ENCODE results near the gene AK6. TPM values are rescaled to one million over a fixed set of nuclear protein-coding genes. Genes with fewer than 3 reads are reported as not detected.

The AK6 gene
- total and polyA plus RNA-seq, 2 donors (not counting 1 experiment from before 2014, with no cell fraction given), result 34.3 to 55.1 TPM

- Histone ChIP-seq H2AFZ (ENCODE audit: low read length) (no peak overlapping the region), H3K79me2 (ENCODE audit: control insufficient read depth, insufficient read depth, low read length) (no peaks in the 10 kb centered on the region), H3K27me3 (ENCODE audit: control insufficient read depth, insufficient read depth, low read length) (no peaks in the 10 kb centered on the region), H4K20me1 (ENCODE audit: control insufficient read depth, extremely low read depth, insufficient read depth, low read length) (no peaks in the 10 kb centered on the region), H3K27ac (ENCODE audit: insufficient read depth, low read length) (no peak overlapping the region), H3K9me3 (ENCODE audit: control insufficient read depth, insufficient read depth, low read depth, low read length) (no peaks in the 10 kb centered on the region), H3K9ac (ENCODE audit: insufficient read depth, low read length) (no peak overlapping the region), H3K4me1 (ENCODE audit: control insufficient read depth, extremely low read depth, insufficient read depth, low read length) (no peaks in the 10 kb centered on the region), H3K36me3 (ENCODE audit: control insufficient read depth, insufficient read depth, low read length) (no peaks in the 10 kb centered on the region), H3K4me3 (replicated peaks in 1 of 4; ENCODE audit: control extremely low read depth in 1 of 4, insufficient read depth in 1 of 4, low read depth in 3 of 4, low read length in 4 of 4) (no peak overlapping the region), H3K4me2 (ENCODE audit: extremely low read depth, insufficient read depth, low read length) (no peak overlapping the region)
- no peak for DNase-seq (ENCODE audit: low read depth in 2 of 2)
- TF ChIP-seq EZH2 (IDR thresholded peaks at IDR 0.05; ENCODE audit: low read length, missing control alignments) (no peak), CTCF (conservative IDR thresholded peaks at IDR 0.05 in 1 of 2, IDR thresholded peaks at IDR 0.05 in 1 of 2; ENCODE audit: low read depth in 1 of 2, low read length in 2 of 2) (no peak)
Observed at GRCh38 chr5:69416180-69416579, 46.9 kb upstream of the AK6 start.

GRCh38 chr5:69415584-69415958 is 46.3 kb upstream of the AK6 start:
- Histone ChIP-seq H2AFZ (ENCODE audit: low read length) (peak overlapping the region; percentile 28), H3K36me3 (ENCODE audit: control insufficient read depth, insufficient read depth, low read length) (no peaks in the 10 kb centered on the region), H4K20me1 (ENCODE audit: control insufficient read depth, extremely low read depth, insufficient read depth, low read length) (no peaks in the 10 kb centered on the region), H3K9ac (ENCODE audit: insufficient read depth, low read length) (no peak overlapping the region), H3K27ac (ENCODE audit: insufficient read depth, low read length) (no peak overlapping the region), H3K27me3 (ENCODE audit: control insufficient read depth, insufficient read depth, low read length) (no peaks in the 10 kb centered on the region), H3K4me2 (ENCODE audit: extremely low read depth, insufficient read depth, low read length) (peak overlapping the region; percentile 49), H3K4me3 (replicated peaks in 1 of 4; ENCODE audit: control extremely low read depth in 1 of 4, insufficient read depth in 1 of 4, low read depth in 3 of 4, low read length in 4 of 4) (peak overlapping the region; percentile 26 to 64 (median 56)), H3K79me2 (ENCODE audit: control insufficient read depth, insufficient read depth, low read length) (no peaks in the 10 kb centered on the region), H3K9me3 (ENCODE audit: control insufficient read depth, insufficient read depth, low read depth, low read length) (no peaks in the 10 kb centered on the region), H3K4me1 (ENCODE audit: control insufficient read depth, extremely low read depth, insufficient read depth, low read length) (no peaks in the 10 kb centered on the region)
- TF ChIP-seq EZH2 (IDR thresholded peaks at IDR 0.05; ENCODE audit: low read length, missing control alignments), result no peak
- TF ChIP-seq CTCF (conservative IDR thresholded peaks at IDR 0.05 in 1 of 2, IDR thresholded peaks at IDR 0.05 in 1 of 2; ENCODE audit: low read depth in 1 of 2, low read length in 2 of 2), result no peak
- no peak for DNase-seq (ENCODE audit: low read depth in 2 of 2)

- H3K4me2 ChIP-seq (ENCODE audit: extremely low read depth, insufficient read depth, low read length), result peak within 1 kb of the TSS; percentile 49
Observed at GRCh38 chr5:69414885-69415583, 45.7 kb upstream of the AK6 start, which contains the start of gene MARVELD2. MARVELD2 (plus strand) TSS chr5:69415116; CDS start chr5:69419386, 4,270 bp downstream.

More at GRCh38 chr5:69414885-69415583, 45.7 kb upstream of the AK6 start, which contains the start of gene MARVELD2:
- H3K27me3 ChIP-seq (ENCODE audit: control insufficient read depth, insufficient read depth, low read length), result no peaks in the 10 kb centered on the region
- peak within 1 kb of the TSS; percentile 38 for H3K9ac ChIP-seq (ENCODE audit: insufficient read depth, low read length)
- H3K27ac ChIP-seq (ENCODE audit: insufficient read depth, low read length), result no peak within 1 kb of the TSS
- peak; percentile 54 to 60 for DNase-seq (ENCODE audit: low read depth in 2 of 2)
- no peaks in the 10 kb centered on the region for H3K9me3 ChIP-seq (ENCODE audit: control insufficient read depth, insufficient read depth, low read depth, low read length)
- H3K4me3 ChIP-seq (replicated peaks in 1 of 4; ENCODE audit: control extremely low read depth in 1 of 4, insufficient read depth in 1 of 4, low read depth in 3 of 4, low read length in 4 of 4), result peak within 1 kb of the TSS; percentile 26 to 64 (median 56)
- peak; percentile 22 to 52 for TF ChIP-seq CTCF (conservative IDR thresholded peaks at IDR 0.05 in 1 of 2, IDR thresholded peaks at IDR 0.05 in 1 of 2; ENCODE audit: low read depth in 1 of 2, low read length in 2 of 2)
- no peak for TF ChIP-seq EZH2 (IDR thresholded peaks at IDR 0.05; ENCODE audit: low read length, missing control alignments)
- no peaks in the 10 kb centered on the region for H3K4me1 ChIP-seq (ENCODE audit: control insufficient read depth, extremely low read depth, insufficient read depth, low read length)
- H2AFZ ChIP-seq (ENCODE audit: low read length), result peak within 1 kb of the TSS; percentile 28
- no peaks in the 10 kb centered on the region for H4K20me1 ChIP-seq (ENCODE audit: control insufficient read depth, extremely low read depth, insufficient read depth, low read length)
- H3K79me2 ChIP-seq (ENCODE audit: control insufficient read depth, insufficient read depth, low read length), result no peaks in the 10 kb centered on the region
- no peaks in the 10 kb centered on the region for H3K36me3 ChIP-seq (ENCODE audit: control insufficient read depth, insufficient read depth, low read length)

All from fibroblast of lung (primary cell).